NB4 (cell line): ENCODE measurements around the gene ANO7.

Experiments
- CTCF ChIP-seq: IDR thresholded peaks from one replicate; pipeline ENCODE4 v1.5.1; 2012; ENCODE audit warnings: low read depth, low read length
- POLR2A ChIP-seq: IDR thresholded peaks from 2 replicates; pipeline ENCODE4 v1.6.1; 2011; ENCODE audit warnings: mild to moderate bottlenecking; ENCODE audit not compliant: insufficient read length; ENCODE audit errors: extremely low read depth
- TF ChIP-seq, protein P1 (sequence below): IDR thresholded peaks from 2 replicates; pipeline ENCODE4 v1.6.1; 2011; ENCODE audit warnings: low read depth, low read length

DNA sequence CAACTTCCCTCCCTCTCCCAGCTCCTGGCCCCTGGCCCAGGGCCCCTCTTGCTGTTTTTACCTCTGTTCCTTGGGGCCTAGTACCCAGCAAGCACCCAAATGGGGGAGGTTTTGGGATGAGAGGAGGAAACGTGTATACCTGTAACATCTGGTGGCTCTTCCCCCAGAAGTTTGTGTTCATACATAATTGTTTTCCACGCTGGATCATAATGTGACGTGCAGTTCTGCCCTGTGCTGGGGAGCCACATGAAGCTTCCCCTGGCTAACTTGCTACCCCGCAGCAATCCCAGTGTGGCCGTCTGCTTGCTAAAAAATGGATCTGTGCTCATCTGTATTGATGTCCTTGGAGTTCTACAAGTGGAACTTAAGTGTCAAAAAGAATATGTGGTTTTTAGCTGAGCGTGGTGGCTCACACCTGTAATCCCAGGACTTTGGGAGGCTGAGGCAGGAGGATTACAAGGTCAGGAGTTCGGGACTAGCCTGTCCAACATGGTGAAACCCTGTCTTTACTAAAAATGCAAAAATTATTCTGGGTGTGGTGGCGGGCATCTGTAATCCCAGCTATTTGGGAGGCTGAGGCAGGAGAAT lies 36.5 kb downstream of the ANO7 start:
- TF ChIP-seq, protein P1, sequence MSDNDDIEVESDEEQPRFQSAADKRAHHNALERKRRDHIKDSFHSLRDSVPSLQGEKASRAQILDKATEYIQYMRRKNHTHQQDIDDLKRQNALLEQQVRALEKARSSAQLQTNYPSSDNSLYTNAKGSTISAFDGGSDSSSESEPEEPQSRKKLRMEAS, result no peak
- TF ChIP-seq CTCF (no peak), POLR2A (no peak)
